ENCODE data around the gene CRX. TPM values are rescaled to one million over a fixed set of nuclear protein-coding genes. Genes with fewer than 3 reads are reported as not detected.
"Not testable (repeated sequence)": the region's sequence is repeated elsewhere in the genome, so short reads cannot be mapped to it uniquely, and the experiment has no call there.

The CRX gene
- total RNA-seq, 1 experiment from 2014 or later, result not detected

GRCh38 chr19:47813304-47813994, 8.3 kb upstream of the CRX start:
- no peak for TF ChIP-seq TCF7L2 (IDR thresholded peaks at IDR 0.05; ENCODE audit: low read depth, low read length)
- TF ChIP-seq, protein P1, sequence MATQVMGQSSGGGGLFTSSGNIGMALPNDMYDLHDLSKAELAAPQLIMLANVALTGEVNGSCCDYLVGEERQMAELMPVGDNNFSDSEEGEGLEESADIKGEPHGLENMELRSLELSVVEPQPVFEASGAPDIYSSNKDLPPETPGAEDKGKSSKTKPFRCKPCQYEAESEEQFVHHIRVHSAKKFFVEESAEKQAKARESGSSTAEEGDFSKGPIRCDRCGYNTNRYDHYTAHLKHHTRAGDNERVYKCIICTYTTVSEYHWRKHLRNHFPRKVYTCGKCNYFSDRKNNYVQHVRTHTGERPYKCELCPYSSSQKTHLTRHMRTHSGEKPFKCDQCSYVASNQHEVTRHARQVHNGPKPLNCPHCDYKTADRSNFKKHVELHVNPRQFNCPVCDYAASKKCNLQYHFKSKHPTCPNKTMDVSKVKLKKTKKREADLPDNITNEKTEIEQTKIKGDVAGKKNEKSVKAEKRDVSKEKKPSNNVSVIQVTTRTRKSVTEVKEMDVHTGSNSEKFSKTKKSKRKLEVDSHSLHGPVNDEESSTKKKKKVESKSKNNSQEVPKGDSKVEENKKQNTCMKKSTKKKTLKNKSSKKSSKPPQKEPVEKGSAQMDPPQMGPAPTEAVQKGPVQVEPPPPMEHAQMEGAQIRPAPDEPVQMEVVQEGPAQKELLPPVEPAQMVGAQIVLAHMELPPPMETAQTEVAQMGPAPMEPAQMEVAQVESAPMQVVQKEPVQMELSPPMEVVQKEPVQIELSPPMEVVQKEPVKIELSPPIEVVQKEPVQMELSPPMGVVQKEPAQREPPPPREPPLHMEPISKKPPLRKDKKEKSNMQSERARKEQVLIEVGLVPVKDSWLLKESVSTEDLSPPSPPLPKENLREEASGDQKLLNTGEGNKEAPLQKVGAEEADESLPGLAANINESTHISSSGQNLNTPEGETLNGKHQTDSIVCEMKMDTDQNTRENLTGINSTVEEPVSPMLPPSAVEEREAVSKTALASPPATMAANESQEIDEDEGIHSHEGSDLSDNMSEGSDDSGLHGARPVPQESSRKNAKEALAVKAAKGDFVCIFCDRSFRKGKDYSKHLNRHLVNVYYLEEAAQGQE (IDR thresholded peaks at IDR 0.05; ENCODE audit: insufficient read depth in 1 of 2, low read depth in 2 of 2, low read length in 1 of 2), result no peak
- TF ChIP-seq, protein P2, sequence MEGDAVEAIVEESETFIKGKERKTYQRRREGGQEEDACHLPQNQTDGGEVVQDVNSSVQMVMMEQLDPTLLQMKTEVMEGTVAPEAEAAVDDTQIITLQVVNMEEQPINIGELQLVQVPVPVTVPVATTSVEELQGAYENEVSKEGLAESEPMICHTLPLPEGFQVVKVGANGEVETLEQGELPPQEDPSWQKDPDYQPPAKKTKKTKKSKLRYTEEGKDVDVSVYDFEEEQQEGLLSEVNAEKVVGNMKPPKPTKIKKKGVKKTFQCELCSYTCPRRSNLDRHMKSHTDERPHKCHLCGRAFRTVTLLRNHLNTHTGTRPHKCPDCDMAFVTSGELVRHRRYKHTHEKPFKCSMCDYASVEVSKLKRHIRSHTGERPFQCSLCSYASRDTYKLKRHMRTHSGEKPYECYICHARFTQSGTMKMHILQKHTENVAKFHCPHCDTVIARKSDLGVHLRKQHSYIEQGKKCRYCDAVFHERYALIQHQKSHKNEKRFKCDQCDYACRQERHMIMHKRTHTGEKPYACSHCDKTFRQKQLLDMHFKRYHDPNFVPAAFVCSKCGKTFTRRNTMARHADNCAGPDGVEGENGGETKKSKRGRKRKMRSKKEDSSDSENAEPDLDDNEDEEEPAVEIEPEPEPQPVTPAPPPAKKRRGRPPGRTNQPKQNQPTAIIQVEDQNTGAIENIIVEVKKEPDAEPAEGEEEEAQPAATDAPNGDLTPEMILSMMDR (IDR thresholded peaks at IDR 0.05), result peak; percentile 81
- no peaks in the 10 kb centered on the region for H3K27me3 ChIP-seq (ENCODE audit: control insufficient read depth, insufficient read depth, low read length)
- no peaks in the 10 kb centered on the region for H3K4me1 ChIP-seq (ENCODE audit: control insufficient read depth, insufficient read depth, low read length)
- in situ Hi-C loops (cut with HindIII; ENCODE audit: low pct_unique_long_range_greater_than_20kb, low sequenced_read_pairs) (no loop called here), intact Hi-C loops (cut with micrococcal nuclease; ENCODE audit: unreplicated experiment) (loop anchor here (5.0 kb wide), 1 partner anchor 49 kb away; no protein-coding TSS in a partner anchor)
- no peaks in the 10 kb centered on the region for H3K9me3 ChIP-seq (ENCODE audit: control insufficient read depth, insufficient read depth, low read depth, low read length)
- CTCF ChIA-PET, result no interaction called here
- POLR2A ChIA-PET, result no interaction called here
- H3K36me3 ChIP-seq (ENCODE audit: control insufficient read depth, insufficient read depth, low read length), result no peaks in the 10 kb centered on the region
- no peak overlapping the region for H3K27ac ChIP-seq (ENCODE audit: low read length)
- no peak overlapping the region for H3K4me3 ChIP-seq (ENCODE audit: low read depth in 2 of 2, low read length in 2 of 2)
- no TSS peak for BruUV-seq (replicated peaks)
- no peak for DNase-seq (ENCODE audit: low read depth, low spot score)
- peak; percentile 97 for ATAC-seq

DNA sequence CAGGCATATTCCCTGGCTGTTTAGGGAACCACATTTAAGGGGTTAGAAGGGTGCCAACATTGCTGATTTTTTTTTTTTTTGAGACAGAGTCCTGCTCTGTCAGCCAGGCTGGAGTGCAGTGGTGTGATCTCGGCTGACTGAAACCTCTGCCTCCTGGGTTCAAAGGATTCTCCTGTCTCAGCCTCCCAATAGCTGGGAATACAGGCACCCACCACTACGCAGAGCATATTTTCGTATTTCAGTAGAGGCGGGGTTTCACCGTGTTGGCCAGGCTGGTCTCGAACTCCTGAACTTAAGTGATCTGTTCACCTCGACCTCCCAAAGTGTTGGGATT, 7.8 kb upstream of the CRX start:
- TF ChIP-seq, protein P1 (IDR thresholded peaks at IDR 0.05; ENCODE audit: insufficient read depth in 1 of 2, low read depth in 2 of 2, low read length in 1 of 2), result no peak
- no peak for TF ChIP-seq SIN3A (IDR thresholded peaks at IDR 0.05; ENCODE audit: borderline replicate concordance, insufficient read depth, low read depth, low read length)
- no peak for TF ChIP-seq POLR2AphosphoS5 (IDR thresholded peaks at IDR 0.05; ENCODE audit: low read depth, low read length)
- TF ChIP-seq TCF7L2 (IDR thresholded peaks at IDR 0.05; ENCODE audit: low read depth, low read length), result no peak
- TF ChIP-seq, protein P2 (IDR thresholded peaks at IDR 0.05), result no peak; the same call in 1 of the 2 replicates
- in situ Hi-C loops (cut with HindIII; ENCODE audit: low pct_unique_long_range_greater_than_20kb, low sequenced_read_pairs), result no loop called here
- Histone ChIP-seq H3K36me3 (ENCODE audit: control insufficient read depth, insufficient read depth, low read length) (no peaks in the 10 kb centered on the region), H3K4me1 (ENCODE audit: control insufficient read depth, insufficient read depth, low read length) (no peaks in the 10 kb centered on the region), H3K4me3 (ENCODE audit: low read depth in 2 of 2, low read length in 2 of 2) (no peak overlapping the region), H3K9me3 (ENCODE audit: control insufficient read depth, insufficient read depth, low read depth, low read length) (no peaks in the 10 kb centered on the region), H3K27ac (ENCODE audit: low read length) (no peak overlapping the region), H3K27me3 (ENCODE audit: control insufficient read depth, insufficient read depth, low read length) (no peaks in the 10 kb centered on the region)
- CTCF ChIA-PET, result interaction anchor here (0.7 to 1.2 kb wide), 2 partner anchors 30 to 50 kb away, joined by 3 to 10 read pairs; no protein-coding TSS in a partner anchor
- BruUV-seq (replicated peaks), result no TSS peak
- ATAC-seq, result no peak
- POLR2A ChIA-PET, result no interaction called here
- intact Hi-C loops (cut with micrococcal nuclease; ENCODE audit: unreplicated experiment), result loop anchor here (5.0 kb wide), 1 partner anchor 48 kb away; no protein-coding TSS in a partner anchor
- DNase-seq (ENCODE audit: low read depth, low spot score), result no peak

DNA sequence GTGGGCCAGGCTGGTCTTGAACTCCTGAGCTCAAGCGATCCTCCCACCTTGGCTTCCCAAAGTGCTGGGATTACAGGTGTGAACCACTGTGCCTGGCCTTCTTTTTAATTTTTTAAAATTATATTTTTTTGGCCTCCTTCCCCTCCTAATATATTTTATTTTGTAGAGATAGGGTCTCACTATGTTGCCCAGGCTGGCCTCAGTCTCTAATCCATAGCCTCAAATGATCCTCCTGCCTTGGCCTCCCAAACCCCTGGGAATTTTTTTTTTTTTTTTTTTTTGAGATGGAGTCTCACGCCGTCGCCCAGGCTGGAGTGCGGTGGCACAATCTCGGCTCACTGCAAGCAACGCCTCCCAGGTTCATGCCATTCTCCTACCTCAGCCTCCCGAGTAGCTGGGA, 5.5 kb upstream of the CRX start:
- POLR2A ChIA-PET; in situ Hi-C loops (cut with HindIII; ENCODE audit: low pct_unique_long_range_greater_than_20kb, low sequenced_read_pairs): not testable (repeated sequence)

More for the DNA sequence above, 5.5 kb upstream of the CRX start:
- H3K9me3 ChIP-seq (ENCODE audit: control insufficient read depth, insufficient read depth, low read depth, low read length); H3K4me1 ChIP-seq (ENCODE audit: control insufficient read depth, insufficient read depth, low read length); ATAC-seq; H3K27ac ChIP-seq (ENCODE audit: low read length); H3K4me3 ChIP-seq (ENCODE audit: low read depth in 2 of 2, low read length in 2 of 2); DNase-seq (ENCODE audit: low read depth, low spot score); intact Hi-C loops (cut with micrococcal nuclease; ENCODE audit: unreplicated experiment); H3K36me3 ChIP-seq (ENCODE audit: control insufficient read depth, insufficient read depth, low read length); BruUV-seq (replicated peaks); H3K27me3 ChIP-seq (ENCODE audit: control insufficient read depth, insufficient read depth, low read length): not testable (repeated sequence)
- CTCF ChIA-PET, result interaction anchor here (0.6 kb wide), 1 partner anchor 32 kb away, joined by 3 read pairs; no protein-coding TSS in a partner anchor
